Uterus (tissue), 4 donors: ENCODE results near the gene GGACT. TPM values are rescaled to one million over a fixed set of nuclear protein-coding genes. Genes with fewer than 3 reads are reported as not detected.
"Not testable (repeated sequence)": the region's sequence is repeated elsewhere in the genome, so short reads cannot be mapped to it uniquely, and the experiment has no call there.

ENCODE experiments used
- DNase-seq, 2 donors: peaks; one replicate each; pipeline ENCODE4 v3.0.0-alpha.2; 2019 to 2020
- H3K27ac ChIP-seq, 2 donors: fragments of 200-600 bp; sonication (generic); 1 replicate in 1 of 2; 2 replicates in 1 of 2; pipeline ENCODE4 v1.5.1; 2016 to 2018
- H3K27me3 ChIP-seq, 2 donors: fragments of 200-600 bp; sonication (generic); one replicate each; pipeline ENCODE4 v1.5.1; 2018 to 2019; ENCODE audit warnings: control low read depth in 1 of 2
- H3K36me3 ChIP-seq, 2 donors: fragments of 200-600 bp; sonication (generic); one replicate each; pipeline ENCODE4 v1.5.1; 2019; ENCODE audit warnings: control low read depth in 1 of 2
- H3K4me1 ChIP-seq, 2 donors: fragments of 200-600 bp; sonication (generic); one replicate each; pipeline ENCODE4 v1.5.1; 2018 to 2019; ENCODE audit warnings: control low read depth in 1 of 2
- H3K4me3 ChIP-seq, 2 donors: fragments of 200-600 bp; sonication (generic); 1 replicate in 1 of 2; 2 replicates in 1 of 2; pipeline ENCODE4 v1.5.1; 2018 to 2019; ENCODE audit warnings: mild to moderate bottlenecking in 1 of 2
- H3K9me3 ChIP-seq, 2 donors: fragments of 200-600 bp; sonication (generic); one replicate each; pipeline ENCODE4 v1.5.1; 2019; ENCODE audit warnings: control low read depth in 1 of 2
- CTCF ChIP-seq, 4 experiments: fragments of 200-600 bp in 2 of 4; fragments of 450-650 bp in 2 of 4; sonication (generic) in 2 of 4; IDR thresholded peaks; one replicate each; pipeline ENCODE4 v1.5.1; 2016 to 2019; ENCODE audit warnings: antibody characterized with exemption in 4 of 4, mild to moderate bottlenecking in 2 of 4, moderate library complexity in 1 of 4
- POLR2A ChIP-seq, 2 donors: fragments of 450-650 bp; IDR thresholded peaks; one replicate each; pipeline ENCODE4 v1.6.1; 2016; ENCODE audit warnings: antibody characterized with exemption in 2 of 2, mild to moderate bottlenecking in 1 of 2, moderate library complexity in 1 of 2
- intact Hi-C: fragments of 100-400 bp; cut with DNase I; formaldehyde crosslinking; loops from one replicate; pipeline ENCODE4 v1.15.1; 2023; ENCODE audit warnings: low total_unique reads
- total RNA-seq, 4 donors: library from RNA; depleted of rRNA in 3 of 4; stranded (reverse); fragments of >200 nt in 3 of 4; gene quantifications; one replicate each; pipeline versions ENCODE4 v1.1.0 to v1.2.4, GENCODE V29; 2014 to 2023
- donor health status: DM: yes; HTN: yes; CAD: no.

GGACT gene
- total RNA-seq, 4 donors from 2014 or later, result 0.26 to 5.7 (median 1.1) TPM

- no peak overlapping the region for H3K27ac ChIP-seq
- no peaks in the 10 kb centered on the region for H3K9me3 ChIP-seq
- no peak for DNase-seq
- no peaks in the 10 kb centered on the region for H3K36me3 ChIP-seq
- TF ChIP-seq CTCF (IDR thresholded peaks at IDR 0.05) (no peak), POLR2A (IDR thresholded peaks at IDR 0.05) (no peak)
- H3K27me3 ChIP-seq, result no peaks in the 10 kb centered on the region
- intact Hi-C loops, result no loop called here
- H3K4me3 ChIP-seq, result no peak overlapping the region
- no peaks in the 10 kb centered on the region for H3K4me1 ChIP-seq
Measured at GRCh38 chr13:100527644-100528043, 60.9 kb downstream of the GGACT start.

- Histone ChIP-seq H3K27me3 (no peaks in the 10 kb centered on the region), H3K36me3 (no peaks in the 10 kb centered on the region), H3K9me3 (no peaks in the 10 kb centered on the region), H3K27ac (no peak overlapping the region), H3K4me1 (no peaks in the 10 kb centered on the region), H3K4me3 (no peak overlapping the region)
- intact Hi-C loops, result no loop called here
- DNase-seq, result no peak
- TF ChIP-seq CTCF (IDR thresholded peaks at IDR 0.05), result no peak
- no peak for TF ChIP-seq POLR2A (IDR thresholded peaks at IDR 0.05)
Measured at GRCh38 chr13:100526318-100527000, 62.1 kb downstream of the GGACT start.

- TF ChIP-seq CTCF (IDR thresholded peaks at IDR 0.05) (no peak), POLR2A (IDR thresholded peaks at IDR 0.05) (no peak)
- H3K4me1 ChIP-seq, result no peaks in the 10 kb centered on the region
- no peak for DNase-seq
- H3K27ac ChIP-seq, result no peak overlapping the region
- no peak overlapping the region for H3K4me3 ChIP-seq
- no peaks in the 10 kb centered on the region for H3K27me3 ChIP-seq
- H3K9me3 ChIP-seq, result no peaks in the 10 kb centered on the region
- intact Hi-C loops, result no loop called here
- H3K36me3 ChIP-seq, result no peaks in the 10 kb centered on the region
Measured at GRCh38 chr13:100525453-100526317, 62.9 kb downstream of the GGACT start.

GRCh38 chr13:100524688-100525087 lies 63.9 kb downstream of the GGACT start:
- DNase-seq, H3K27ac ChIP-seq, H3K27me3 ChIP-seq, H3K9me3 ChIP-seq, H3K4me3 ChIP-seq, H3K36me3 ChIP-seq, intact Hi-C loops, H3K4me1 ChIP-seq: not testable (repeated sequence)

GRCh38 chr13:100523981-100524386 lies 64.6 kb downstream of the GGACT start:
- no peak for DNase-seq
- H3K4me3 ChIP-seq, result no peak overlapping the region
- no peaks in the 10 kb centered on the region for H3K27me3 ChIP-seq
- H3K9me3 ChIP-seq, result no peaks in the 10 kb centered on the region
- no peak overlapping the region for H3K27ac ChIP-seq
- no peak for TF ChIP-seq POLR2A (IDR thresholded peaks at IDR 0.05)
- no peak for TF ChIP-seq CTCF (IDR thresholded peaks at IDR 0.05)
- intact Hi-C loops, result no loop called here
- H3K4me1 ChIP-seq, result no peaks in the 10 kb centered on the region
- H3K36me3 ChIP-seq, result no peaks in the 10 kb centered on the region
